GM23338 (cell line): ENCODE results near the gene YBX2. TPM values are rescaled to one million over a fixed set of nuclear protein-coding genes. Genes with fewer than 3 reads are reported as not detected.

Source experiments
- ATAC-seq: fragments of 200-7000 bp; cut with Tn5 transposase; 3 replicates; pipeline ENCODE4 v1.9.1; 2020
- DNase-seq: peaks from one replicate; pipeline ENCODE4 v3.0.0-alpha.2; 2015; ENCODE audit warnings: low spot score
- H2AFZ ChIP-seq: fragments of 200-600 bp; sonication (generic); 2 replicates; pipeline ENCODE4 v1.8.0; 2016; ENCODE audit warnings: antibody characterized with exemption, mild to moderate bottlenecking, moderate library complexity
- H3F3A ChIP-seq: fragments of 200-600 bp; sonication (generic); replicated peaks from 2 replicates; pipeline ENCODE4 v1.8.0; 2017; ENCODE audit warnings: antibody characterized with exemption, mixed run types, low read depth
- H3K27ac ChIP-seq: fragments of 200-600 bp; sonication (generic); 2 replicates; pipeline ENCODE4 v1.6.1; 2016; ENCODE audit warnings: low read depth
- H3K27me3 ChIP-seq: fragments of 200-600 bp; sonication (generic); 2 replicates; pipeline ENCODE4 v1.8.0; 2016; ENCODE audit warnings: mild to moderate bottlenecking, mixed run types, moderate library complexity; ENCODE audit not compliant: insufficient read depth
- H3K36me3 ChIP-seq: fragments of 200-600 bp; sonication (generic); 2 replicates; pipeline ENCODE4 v1.8.0; 2016; ENCODE audit warnings: mild to moderate bottlenecking; ENCODE audit not compliant: insufficient read depth
- H3K4me1 ChIP-seq: fragments of 200-600 bp; sonication (generic); 2 replicates; pipeline ENCODE4 v1.8.0; 2016; ENCODE audit warnings: mild to moderate bottlenecking, moderate library complexity; ENCODE audit not compliant: insufficient read depth
- H3K4me2 ChIP-seq: fragments of 200-600 bp; sonication (generic); 2 replicates; pipeline ENCODE4 v1.7.1; 2017; ENCODE audit warnings: mixed run types
- H3K4me3 ChIP-seq: fragments of 200-600 bp; sonication (generic); 2 replicates; pipeline ENCODE4 v1.6.1; 2016; ENCODE audit warnings: mixed run types
- H3K79me2 ChIP-seq: fragments of 200-600 bp; sonication (generic); replicated peaks from 2 replicates; pipeline ENCODE4 v1.8.0; 2017; ENCODE audit warnings: mild to moderate bottlenecking; ENCODE audit not compliant: insufficient read depth
- H3K9me2 ChIP-seq: fragments of 200-600 bp; sonication (generic); 2 replicates; pipeline ENCODE4 v1.8.0; 2017; ENCODE audit not compliant: insufficient read depth
- H4K20me1 ChIP-seq: fragments of 200-600 bp; sonication (generic); replicated peaks from 2 replicates; pipeline ENCODE4 v1.8.0; 2017; ENCODE audit warnings: mild to moderate bottlenecking; ENCODE audit not compliant: insufficient read depth
- H3K27ac Mint-ChIP-seq: 2 replicates; pipeline ENCODE4 v1.8.0; 2020; ENCODE audit warnings: inconsistent platforms, mild to moderate bottlenecking, moderate library complexity, mixed read lengths
- H3K27me3 Mint-ChIP-seq: 3 replicates; pipeline ENCODE4 v1.8.0; 2022; ENCODE audit warnings: low read depth, mild to moderate bottlenecking, moderate library complexity, mixed read lengths, inconsistent platforms; ENCODE audit not compliant: insufficient read depth, poor library complexity
- H3K36me3 Mint-ChIP-seq: 3 replicates; pipeline ENCODE4 v1.8.0; 2021; ENCODE audit warnings: low read depth, mild to moderate bottlenecking, inconsistent platforms, moderate library complexity, mixed read lengths
- H3K4me1 Mint-ChIP-seq: 3 replicates; pipeline ENCODE4 v1.8.0; 2020; ENCODE audit warnings: mild to moderate bottlenecking, inconsistent platforms, mixed read lengths
- H3K4me3 Mint-ChIP-seq: 3 replicates; pipeline ENCODE4 v1.8.0; 2021; ENCODE audit warnings: moderate library complexity, mild to moderate bottlenecking, inconsistent platforms, mixed read lengths
- H3K9me3 Mint-ChIP-seq: 3 replicates; pipeline ENCODE4 v1.8.0; 2020; ENCODE audit warnings: moderate library complexity, mild to moderate bottlenecking, inconsistent platforms, mixed read lengths
- CREB1 ChIP-seq: fragments of 250-450 bp; sonication (Bioruptor Pico); IDR thresholded peaks from 2 replicates; pipeline ENCODE4 v1.5.0; 2020; ENCODE audit warnings: low read depth, mild to moderate bottlenecking, moderate library complexity
- ETS1 ChIP-seq: IDR thresholded peaks from 2 replicates; pipeline ENCODE4 v1.6.1; 2016; ENCODE audit warnings: antibody characterized with exemption
- EZH2 ChIP-seq: fragments of 200-600 bp; sonication (generic); IDR thresholded peaks from one replicate; pipeline ENCODE4 v1.8.0; 2017; ENCODE audit warnings: antibody characterized with exemption, mild to moderate bottlenecking, low read depth; ENCODE audit not compliant: unreplicated experiment
- EZH2phosphoT487 ChIP-seq: fragments of 200-600 bp; sonication (generic); IDR thresholded peaks from one replicate; pipeline ENCODE4 v1.8.1; 2018; ENCODE audit warnings: antibody characterized with exemption; ENCODE audit not compliant: unreplicated experiment
- JUNB ChIP-seq: IDR thresholded peaks from one replicate; pipeline ENCODE4 v1.6.1; 2016; ENCODE audit warnings: antibody characterized with exemption; ENCODE audit not compliant: unreplicated experiment
- NANOG ChIP-seq: IDR thresholded peaks from 2 replicates; pipeline ENCODE4 v1.6.1; 2016; ENCODE audit warnings: antibody characterized with exemption, borderline replicate concordance
- POLR2AphosphoS5 ChIP-seq: IDR thresholded peaks from 2 replicates; pipeline ENCODE4 v1.6.1; 2016; ENCODE audit warnings: antibody characterized with exemption, low read depth
- STAT1 ChIP-seq: IDR thresholded peaks from one replicate; pipeline ENCODE4 v1.6.1; 2016; ENCODE audit warnings: antibody characterized with exemption; ENCODE audit not compliant: unreplicated experiment
- ZNF114 ChIP-seq: fragments of 250-450 bp; sonication (Bioruptor Pico); IDR thresholded peaks from 2 replicates; pipeline ENCODE4 v1.5.0; 2020; ENCODE audit warnings: mild to moderate bottlenecking, moderate library complexity
- polyA plus RNA-seq: library from polyadenylated mRNA; unstranded; fragments of >200 nt; fragmentation: Nextera tagmentation; extraction: Ambion mirVana; gene quantifications from 2 replicates; pipeline ENCODE4 v1.2.1, GENCODE V29; 2016
- total RNA-seq: library from RNA; depleted of rRNA; stranded (reverse); fragments of >200 nt; shearing (Covaris generic); gene quantifications from 2 replicates; pipeline ENCODE4 v1.2.3, GENCODE V29; 2014
- TF ChIP-seq, protein P1 (sequence below): IDR thresholded peaks from one replicate; pipeline ENCODE4 v1.6.1; 2018; ENCODE audit warnings: antibody characterized with exemption; ENCODE audit not compliant: unreplicated experiment
- TF ChIP-seq, protein P2 (sequence below), 2 experiments: fragments of 200-600 bp in 1 of 2; sonication (generic) in 1 of 2; conservative IDR thresholded peaks; 2 replicates each; pipeline versions ENCODE4 v1.5.1 to v1.6.1; 2016 to 2017; ENCODE audit warnings: antibody characterized with exemption in 2 of 2, low read depth in 2 of 2, mild to moderate bottlenecking in 2 of 2, moderate library complexity in 1 of 2

Gene YBX2
- total and polyA plus RNA-seq, 2 experiments from 2014 or later, result 22.5 to 36.5 TPM

DNA sequence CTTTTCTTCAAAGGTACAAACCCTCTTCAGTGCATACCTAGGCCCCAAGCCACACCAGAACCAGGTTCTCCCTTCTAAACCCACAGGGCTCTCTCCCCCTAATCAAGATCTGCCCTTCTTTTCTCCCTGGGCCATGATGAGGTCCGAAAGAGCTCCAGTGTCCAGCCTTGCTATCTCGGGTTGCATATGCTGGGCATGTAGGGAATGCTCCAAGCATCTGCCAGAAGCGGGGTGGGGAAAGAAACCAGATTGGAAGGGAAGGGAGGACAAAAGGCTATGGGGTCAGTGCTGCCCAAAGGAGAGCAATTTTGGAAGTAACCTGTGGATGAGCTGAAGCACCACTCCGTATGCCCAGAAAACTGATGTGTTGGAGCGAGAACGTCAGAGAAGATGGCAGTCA lies 45.2 kb downstream of the YBX2 start (continued):
- TF ChIP-seq, protein P1, sequence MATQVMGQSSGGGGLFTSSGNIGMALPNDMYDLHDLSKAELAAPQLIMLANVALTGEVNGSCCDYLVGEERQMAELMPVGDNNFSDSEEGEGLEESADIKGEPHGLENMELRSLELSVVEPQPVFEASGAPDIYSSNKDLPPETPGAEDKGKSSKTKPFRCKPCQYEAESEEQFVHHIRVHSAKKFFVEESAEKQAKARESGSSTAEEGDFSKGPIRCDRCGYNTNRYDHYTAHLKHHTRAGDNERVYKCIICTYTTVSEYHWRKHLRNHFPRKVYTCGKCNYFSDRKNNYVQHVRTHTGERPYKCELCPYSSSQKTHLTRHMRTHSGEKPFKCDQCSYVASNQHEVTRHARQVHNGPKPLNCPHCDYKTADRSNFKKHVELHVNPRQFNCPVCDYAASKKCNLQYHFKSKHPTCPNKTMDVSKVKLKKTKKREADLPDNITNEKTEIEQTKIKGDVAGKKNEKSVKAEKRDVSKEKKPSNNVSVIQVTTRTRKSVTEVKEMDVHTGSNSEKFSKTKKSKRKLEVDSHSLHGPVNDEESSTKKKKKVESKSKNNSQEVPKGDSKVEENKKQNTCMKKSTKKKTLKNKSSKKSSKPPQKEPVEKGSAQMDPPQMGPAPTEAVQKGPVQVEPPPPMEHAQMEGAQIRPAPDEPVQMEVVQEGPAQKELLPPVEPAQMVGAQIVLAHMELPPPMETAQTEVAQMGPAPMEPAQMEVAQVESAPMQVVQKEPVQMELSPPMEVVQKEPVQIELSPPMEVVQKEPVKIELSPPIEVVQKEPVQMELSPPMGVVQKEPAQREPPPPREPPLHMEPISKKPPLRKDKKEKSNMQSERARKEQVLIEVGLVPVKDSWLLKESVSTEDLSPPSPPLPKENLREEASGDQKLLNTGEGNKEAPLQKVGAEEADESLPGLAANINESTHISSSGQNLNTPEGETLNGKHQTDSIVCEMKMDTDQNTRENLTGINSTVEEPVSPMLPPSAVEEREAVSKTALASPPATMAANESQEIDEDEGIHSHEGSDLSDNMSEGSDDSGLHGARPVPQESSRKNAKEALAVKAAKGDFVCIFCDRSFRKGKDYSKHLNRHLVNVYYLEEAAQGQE, result no peak
- TF ChIP-seq EZH2 (no peak), STAT1 (no peak), JUNB (no peak), ZNF114 (CRISPR knock-in tag) (no peak)

DNA sequence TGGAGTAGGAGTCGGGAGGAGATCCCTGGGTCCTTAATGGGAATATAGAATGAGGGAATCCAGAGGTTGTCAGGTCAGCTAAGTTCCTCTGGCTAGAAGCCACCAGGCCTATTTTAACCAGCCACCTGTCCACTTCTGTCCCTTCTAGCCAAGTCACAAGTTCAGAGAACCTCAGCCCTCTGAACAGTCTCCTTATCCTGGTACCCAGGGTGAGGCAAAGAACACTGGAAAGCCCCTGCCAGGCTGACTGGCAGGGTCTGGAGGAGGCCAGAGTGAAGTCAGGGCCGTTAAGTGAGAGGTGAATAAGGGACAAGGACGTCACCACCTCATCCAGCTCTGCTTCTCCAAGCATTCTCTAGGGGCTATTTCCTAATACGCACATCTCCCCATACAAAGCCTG lies 45.6 kb downstream of the YBX2 start:
- Mint-ChIP-seq H3K9me3 (peaks cover 3% of the 10 kb centered on the region; the same call in 2 of the 3 replicates), H3K27ac (peak overlapping the region; percentile 56; the same call in 1 of the 2 replicates), H3K4me1 (peaks cover 40% of the 10 kb centered on the region), H3K36me3 (peaks cover 40% of the 10 kb centered on the region), H3K27me3 (peaks cover 10% of the 10 kb centered on the region), H3K4me3 (peak overlapping the region; percentile 33; the same call in 1 of the 3 replicates)
- H3F3A ChIP-seq, result peaks cover 24% of the 10 kb centered on the region
- peaks cover 26% of the 10 kb centered on the region for H4K20me1 ChIP-seq
- ATAC-seq, result no peak
- H3K9me2 ChIP-seq, result no peaks in the 10 kb centered on the region
- H3K79me2 ChIP-seq, result peaks cover 63% of the 10 kb centered on the region
- H3K4me1 ChIP-seq, result peaks cover 23% of the 10 kb centered on the region
- no peak overlapping the region for H3K4me3 ChIP-seq
- no peak overlapping the region for H3K4me2 ChIP-seq
- no peak overlapping the region for H2AFZ ChIP-seq
- H3K36me3 ChIP-seq, result peaks cover 10% of the 10 kb centered on the region; the same call in 1 of the 2 replicates
- H3K27me3 ChIP-seq, result no peaks in the 10 kb centered on the region
- no peak overlapping the region for H3K27ac ChIP-seq
- DNase-seq, result no peak
- TF ChIP-seq CREB1 (no peak), EZH2phosphoT487 (no peak), ZNF114 (CRISPR knock-in tag) (no peak), POLR2AphosphoS5 (no peak), NANOG (no peak), ETS1 (no peak)
- TF ChIP-seq, protein P2, sequence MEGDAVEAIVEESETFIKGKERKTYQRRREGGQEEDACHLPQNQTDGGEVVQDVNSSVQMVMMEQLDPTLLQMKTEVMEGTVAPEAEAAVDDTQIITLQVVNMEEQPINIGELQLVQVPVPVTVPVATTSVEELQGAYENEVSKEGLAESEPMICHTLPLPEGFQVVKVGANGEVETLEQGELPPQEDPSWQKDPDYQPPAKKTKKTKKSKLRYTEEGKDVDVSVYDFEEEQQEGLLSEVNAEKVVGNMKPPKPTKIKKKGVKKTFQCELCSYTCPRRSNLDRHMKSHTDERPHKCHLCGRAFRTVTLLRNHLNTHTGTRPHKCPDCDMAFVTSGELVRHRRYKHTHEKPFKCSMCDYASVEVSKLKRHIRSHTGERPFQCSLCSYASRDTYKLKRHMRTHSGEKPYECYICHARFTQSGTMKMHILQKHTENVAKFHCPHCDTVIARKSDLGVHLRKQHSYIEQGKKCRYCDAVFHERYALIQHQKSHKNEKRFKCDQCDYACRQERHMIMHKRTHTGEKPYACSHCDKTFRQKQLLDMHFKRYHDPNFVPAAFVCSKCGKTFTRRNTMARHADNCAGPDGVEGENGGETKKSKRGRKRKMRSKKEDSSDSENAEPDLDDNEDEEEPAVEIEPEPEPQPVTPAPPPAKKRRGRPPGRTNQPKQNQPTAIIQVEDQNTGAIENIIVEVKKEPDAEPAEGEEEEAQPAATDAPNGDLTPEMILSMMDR (conservative IDR thresholded peaks at IDR 0.05; ENCODE audit: low read depth in 2 of 2), result no peak
- TF ChIP-seq, protein P1, result no peak
